GM18951 (cell line): Measurements from ENCODE around the gene DHX15.

Source experiments
- POLR2A ChIP-seq: IDR thresholded peaks from 4 replicates; pipeline ENCODE4 v1.6.1; 2011; ENCODE audit warnings: mild to moderate bottlenecking; ENCODE audit not compliant: insufficient read length, insufficient read depth; ENCODE audit errors: extremely low read depth
- in situ Hi-C: fragments of 300-500 bp; cut with MboI; formaldehyde crosslinking; loops from one replicate; pipeline ENCODE4 v1.12.0; 2022; ENCODE audit warnings: low sequenced_read_pairs, mixed read lengths, inconsistent platforms; ENCODE audit not compliant: unreplicated experiment

The DHX15 gene

GRCh38 chr4:24601121-24601520, 16.8 kb upstream of the DHX15 start:
- no peak for TF ChIP-seq POLR2A
- in situ Hi-C loops = no loop called here

DNA sequence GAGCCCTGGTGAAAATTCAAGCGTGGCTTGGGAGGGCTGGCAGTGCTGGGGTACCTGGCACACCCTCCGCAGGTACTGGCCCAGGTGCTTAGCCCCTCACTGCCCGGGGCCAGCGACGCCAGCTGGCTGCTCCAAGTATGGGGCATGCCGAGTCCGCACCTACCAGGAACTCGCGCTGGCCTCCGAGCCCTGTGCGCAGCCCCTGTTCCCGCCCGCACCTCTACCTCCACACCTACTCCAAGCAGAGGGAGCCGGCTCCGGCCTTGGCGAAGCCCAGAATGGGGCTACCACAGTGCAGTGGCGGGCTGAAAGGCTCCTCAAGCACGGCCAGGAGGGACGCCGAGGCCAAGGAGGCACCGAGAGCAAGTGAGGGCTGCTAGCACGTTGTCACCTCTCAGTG, 14.9 kb upstream of the DHX15 start:
- in situ Hi-C loops = no loop called here
- TF ChIP-seq POLR2A = no peak

DNA sequence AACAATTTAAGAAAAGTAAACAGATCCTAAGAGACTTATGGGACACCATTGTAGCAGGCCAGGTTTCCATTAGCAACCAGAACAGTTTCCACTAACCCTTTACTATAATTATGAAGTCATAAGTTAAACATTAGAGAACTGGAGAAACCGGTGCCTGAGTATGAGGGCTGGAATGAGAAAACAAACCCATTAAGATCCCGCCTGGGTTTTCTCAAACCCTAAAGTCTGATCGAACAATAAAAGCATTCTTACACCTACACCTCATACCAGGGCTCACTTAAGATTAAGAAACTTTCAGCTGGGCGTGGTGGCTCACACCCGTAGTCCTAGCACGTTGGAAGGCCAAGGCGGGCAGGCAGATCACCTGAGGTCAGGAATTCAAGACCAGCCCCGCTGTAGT, 13.7 kb upstream of the DHX15 start:
- in situ Hi-C loops = no loop called here
- no peak for TF ChIP-seq POLR2A

DNA sequence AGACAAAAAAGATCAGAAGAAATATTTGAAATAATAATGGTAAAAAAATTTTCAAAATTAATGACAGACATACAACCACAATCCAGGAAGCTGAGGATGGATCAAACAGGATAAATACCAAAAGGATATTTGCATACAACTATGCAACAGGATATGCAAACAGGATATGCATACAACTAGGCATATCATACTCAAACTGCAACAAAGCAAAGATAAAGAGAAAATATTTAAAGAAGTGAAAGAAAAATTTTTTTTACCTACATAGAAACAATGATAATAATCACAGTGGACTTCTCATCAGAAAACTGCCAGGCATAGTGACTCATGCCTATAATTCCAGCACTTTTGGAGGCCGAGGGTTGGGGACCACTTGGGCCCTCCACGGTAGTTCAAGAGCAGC, 11.3 kb upstream of the DHX15 start:
- no peak for TF ChIP-seq POLR2A
- in situ Hi-C loops = no loop called here

- TF ChIP-seq POLR2A = no peak
- in situ Hi-C loops = no loop called here
These were observed 10.5 kb upstream of the DHX15 start for GRCh38 chr4:24594887-24595286.

- in situ Hi-C loops = no loop called here
These were observed 5.1 kb upstream of the DHX15 start for GRCh38 chr4:24589448-24589847.

GRCh38 chr4:24588216-24588954, 4.0 kb upstream of the DHX15 start:
- no peak for TF ChIP-seq POLR2A
- in situ Hi-C loops = no loop called here

More at GRCh38 chr4:24589448-24589847, 5.1 kb upstream of the DHX15 start:
- no peak for TF ChIP-seq POLR2A

DNA sequence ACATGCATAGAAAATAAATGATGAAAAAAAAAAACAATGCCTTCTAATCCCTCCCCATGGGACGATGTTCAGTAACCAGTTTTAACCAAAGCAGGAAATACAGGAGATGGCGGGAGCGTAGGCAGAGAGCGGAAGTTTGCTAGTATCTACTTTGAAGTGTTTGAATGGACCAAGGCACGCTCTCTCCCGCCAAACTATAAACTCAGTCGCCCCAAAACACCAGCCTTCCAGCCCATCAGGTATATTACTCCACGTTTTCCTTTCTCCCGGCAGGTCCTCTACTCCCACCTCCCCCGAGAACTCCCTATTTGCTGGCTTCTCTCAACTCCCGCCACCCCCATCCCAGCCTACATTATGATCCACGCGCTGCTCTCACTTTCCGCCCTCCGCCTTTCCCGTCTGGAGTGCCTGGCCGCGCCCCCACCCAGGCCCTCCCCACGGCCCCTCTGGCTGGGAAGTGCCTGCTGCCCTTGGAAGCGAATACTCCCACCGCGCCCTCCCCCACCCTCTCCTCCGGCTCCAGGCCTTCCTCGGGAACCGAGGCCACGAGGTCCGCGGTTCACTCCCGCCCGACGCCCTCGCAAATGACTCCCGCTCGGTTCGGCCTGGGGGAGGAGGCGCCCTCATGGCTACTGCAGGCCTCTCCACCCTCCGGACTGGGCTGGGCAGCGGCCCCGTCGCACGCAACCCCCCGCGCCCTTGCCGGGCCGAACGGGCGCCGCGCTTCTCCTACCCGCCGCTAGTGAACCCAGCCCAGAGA, 723 bp downstream of the DHX15 start:
- in situ Hi-C loops = no loop called here
- peak; percentile 20 for TF ChIP-seq POLR2A

- TF ChIP-seq POLR2A = no peak
These were observed 2.0 kb downstream of the DHX15 start for GRCh38 chr4:24582235-24582832.

DNA sequence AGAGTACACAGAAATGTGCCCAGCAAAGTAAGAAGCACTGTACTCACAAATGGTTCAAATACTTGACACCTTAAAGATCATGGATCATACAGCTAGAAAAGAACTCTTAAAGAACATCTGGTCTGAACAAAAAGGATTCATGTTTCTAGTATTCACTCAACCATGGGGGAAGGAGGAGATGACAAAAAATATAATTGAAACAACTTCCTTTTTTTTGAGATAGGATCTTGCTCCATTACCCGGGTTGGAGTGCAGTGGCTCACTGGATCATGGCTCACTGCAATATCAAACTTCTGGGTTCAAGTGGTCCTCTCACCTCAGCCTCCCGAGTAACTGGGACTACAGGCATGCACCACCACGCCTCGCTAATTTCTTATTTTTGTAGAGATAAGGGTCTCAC, 6.0 kb downstream of the DHX15 start:
- in situ Hi-C loops = no loop called here
- no peak for TF ChIP-seq POLR2A

More at GRCh38 chr4:24582235-24582832, 2.0 kb downstream of the DHX15 start:
- in situ Hi-C loops = no loop called here

GRCh38 chr4:24576276-24576675, 8.1 kb downstream of the DHX15 start:
- in situ Hi-C loops = no loop called here
- no peak for TF ChIP-seq POLR2A

GRCh38 chr4:24574236-24574635, 10.1 kb downstream of the DHX15 start:
- in situ Hi-C loops = no loop called here

DNA sequence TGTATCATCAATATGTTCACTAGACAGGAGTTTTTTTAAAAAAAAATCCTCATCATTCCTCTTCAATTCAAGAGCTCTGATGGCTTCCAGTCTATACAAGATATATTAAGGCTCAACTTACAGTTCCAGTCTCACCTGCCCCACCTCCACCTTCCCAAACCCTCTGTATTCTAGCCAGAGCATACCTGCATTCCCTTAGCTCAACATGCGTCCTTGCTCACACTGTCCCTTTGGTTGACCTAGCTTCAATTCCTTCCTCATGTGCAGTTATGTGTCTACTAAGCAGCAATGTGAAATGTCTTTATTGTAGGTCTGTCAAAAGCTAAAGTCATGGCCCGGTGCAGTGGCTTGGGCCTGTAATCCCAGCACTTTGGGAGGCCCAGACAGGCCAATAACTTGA, 10.8 kb downstream of the DHX15 start:
- in situ Hi-C loops = no loop called here
- no peak for TF ChIP-seq POLR2A

More at GRCh38 chr4:24574236-24574635, 10.1 kb downstream of the DHX15 start:
- no peak for TF ChIP-seq POLR2A
